Measurements from ENCODE around the gene SLC25A13.
"Not testable (repeated sequence)": the region's sequence is repeated elsewhere in the genome, so short reads cannot be mapped to it uniquely, and the experiment has no call there.

GRCh38 chr7:96154506-96154905 is 167.4 kb downstream of the SLC25A13 start:
- TF ChIP-seq CTCF, POLR2A (IDR thresholded peaks at IDR 0.05): not testable (repeated sequence)
